HL-60 (cell line): Measurements from ENCODE around the gene NUSAP1.
"Not testable (repeated sequence)": the region's sequence is repeated elsewhere in the genome, so short reads cannot be mapped to it uniquely, and the experiment has no call there.

Source experiments
- DNase-seq, 2 experiments: peaks; one replicate each; pipeline ENCODE4 v3.0.0-alpha.2; 2010 to 2020; ENCODE audit warnings: low read depth in 1 of 2, low spot score in 1 of 2
- H3K27ac ChIP-seq: fragments of 250-450 bp; sonication (Bioruptor Pico); replicated peaks from 2 replicates; pipeline ENCODE4 v1.5.1; 2020; ENCODE audit warnings: mild to moderate bottlenecking, moderate library complexity
- H3K27me3 ChIP-seq: fragments of 250-450 bp; sonication (Bioruptor Pico); 2 replicates; pipeline ENCODE4 v1.5.1; 2021; ENCODE audit warnings: mild to moderate bottlenecking, moderate library complexity; ENCODE audit not compliant: insufficient read depth, poor library complexity, severe bottlenecking
- H3K4me3 ChIP-seq: replicated peaks from 2 replicates; pipeline ENCODE4 v1.5.1; 2011; ENCODE audit warnings: mild to moderate bottlenecking, control low read depth, low read length; ENCODE audit not compliant: insufficient read depth
- CTCF ChIP-seq: IDR thresholded peaks from one replicate; pipeline ENCODE4 v1.5.1; 2011; ENCODE audit warnings: low read length, control low read depth, inconsistent platforms; ENCODE audit not compliant: insufficient read depth
- GABPA ChIP-seq: IDR thresholded peaks from 2 replicates; pipeline ENCODE4 v1.6.1; 2012; ENCODE audit warnings: low read depth
- POLR2AphosphoS5 ChIP-seq: IDR thresholded peaks from 2 replicates; pipeline ENCODE4 v1.6.1; 2012; ENCODE audit warnings: low read depth
- REST ChIP-seq: IDR thresholded peaks from 2 replicates; pipeline ENCODE4 v1.6.1; 2012; ENCODE audit warnings: low read depth; ENCODE audit not compliant: insufficient replicate concordance
- SPI1 ChIP-seq: IDR thresholded peaks from 2 replicates; pipeline ENCODE4 v1.6.1; 2012; ENCODE audit warnings: low read depth, mild to moderate bottlenecking, borderline replicate concordance

NUSAP1 gene

GRCh38 chr15:41417418-41418195, 84.9 kb downstream of the NUSAP1 start:
- no peaks in the 10 kb centered on the region for H3K27me3 ChIP-seq
- H3K27ac ChIP-seq: peak overlapping the region; percentile 71
- peak; percentile 41 to 50 for DNase-seq
- peak overlapping the region; percentile 96 for H3K4me3 ChIP-seq
- TF ChIP-seq GABPA (no peak), CTCF (no peak), REST (no peak), SPI1 (no peak)

- TF ChIP-seq SPI1: no peak
- no peak for TF ChIP-seq REST
- no peak for TF ChIP-seq POLR2AphosphoS5
- TF ChIP-seq CTCF: no peak
- TF ChIP-seq GABPA: no peak
- no peak for DNase-seq
- Histone ChIP-seq H3K27me3 (no peaks in the 10 kb centered on the region), H3K27ac (no peak overlapping the region), H3K4me3 (no peak overlapping the region)
Measured at GRCh38 chr15:41423979-41424659, 91.4 kb downstream of the NUSAP1 start.

- no peak for DNase-seq
- TF ChIP-seq POLR2AphosphoS5 (no peak), SPI1 (no peak), CTCF (no peak), GABPA (no peak), REST (no peak)
- Histone ChIP-seq H3K27ac (no peak overlapping the region), H3K4me3 (no peak overlapping the region), H3K27me3 (no peaks in the 10 kb centered on the region)
Measured at GRCh38 chr15:41424809-41425208, 92.1 kb downstream of the NUSAP1 start.

- not testable (repeated sequence) for H3K27ac ChIP-seq, DNase-seq
Measured at GRCh38 chr15:41425907-41426306, 93.2 kb downstream of the NUSAP1 start.

More at GRCh38 chr15:41425907-41426306, 93.2 kb downstream of the NUSAP1 start:
- not testable (repeated sequence) for H3K4me3 ChIP-seq, H3K27me3 ChIP-seq
